HG02870 (cell line): ENCODE results near the gene DAP.
"Not testable (repeated sequence)": the region's sequence is repeated elsewhere in the genome, so short reads cannot be mapped to it uniquely, and the experiment has no call there.

Experiments
- ATAC-seq: cut with Tn5 transposase; IDR thresholded peaks from one replicate; pipeline ENCODE4 v1.9.1; 2021; ENCODE audit warnings: mild to moderate bottlenecking, moderate library complexity; ENCODE audit not compliant: unreplicated experiment

DAP gene

DNA sequence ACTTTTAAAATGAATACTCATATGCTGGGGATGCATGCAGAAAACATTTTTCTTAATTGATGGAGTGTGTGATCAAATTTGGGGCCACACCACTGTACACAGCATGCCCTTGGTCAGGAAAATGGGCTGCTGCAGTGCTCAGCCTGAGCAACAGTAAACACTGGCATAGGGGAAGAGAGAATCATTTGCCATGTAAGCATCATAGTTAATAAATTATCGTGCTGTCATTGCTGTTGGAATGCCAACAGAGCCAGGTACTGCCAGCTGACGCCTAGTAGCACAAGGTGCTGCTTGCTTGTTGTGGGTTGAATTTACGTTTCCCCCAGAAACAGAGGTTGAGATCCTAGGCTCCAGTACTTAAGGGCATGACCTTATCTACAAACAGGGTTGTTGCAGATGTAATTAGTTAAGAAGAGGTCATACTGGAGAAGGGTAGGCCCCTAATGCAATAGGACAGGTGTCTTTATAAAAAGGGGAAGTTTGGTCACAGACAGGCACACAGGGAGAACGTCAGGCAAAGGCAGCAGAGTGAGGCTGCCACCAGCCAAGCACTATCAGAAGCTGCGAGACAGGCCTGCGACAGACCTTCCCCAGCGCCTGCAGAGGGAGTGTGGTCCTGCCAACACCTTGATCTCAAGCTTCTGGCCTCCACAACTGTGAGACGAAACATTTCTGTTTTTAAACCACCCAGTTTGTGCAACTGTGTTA is 25.3 kb downstream of the DAP start:
- peak; percentile 86 for ATAC-seq

- ATAC-seq = no peak
These were observed 26.1 kb downstream of the DAP start for GRCh38 chr5:10734832-10735523.

DNA sequence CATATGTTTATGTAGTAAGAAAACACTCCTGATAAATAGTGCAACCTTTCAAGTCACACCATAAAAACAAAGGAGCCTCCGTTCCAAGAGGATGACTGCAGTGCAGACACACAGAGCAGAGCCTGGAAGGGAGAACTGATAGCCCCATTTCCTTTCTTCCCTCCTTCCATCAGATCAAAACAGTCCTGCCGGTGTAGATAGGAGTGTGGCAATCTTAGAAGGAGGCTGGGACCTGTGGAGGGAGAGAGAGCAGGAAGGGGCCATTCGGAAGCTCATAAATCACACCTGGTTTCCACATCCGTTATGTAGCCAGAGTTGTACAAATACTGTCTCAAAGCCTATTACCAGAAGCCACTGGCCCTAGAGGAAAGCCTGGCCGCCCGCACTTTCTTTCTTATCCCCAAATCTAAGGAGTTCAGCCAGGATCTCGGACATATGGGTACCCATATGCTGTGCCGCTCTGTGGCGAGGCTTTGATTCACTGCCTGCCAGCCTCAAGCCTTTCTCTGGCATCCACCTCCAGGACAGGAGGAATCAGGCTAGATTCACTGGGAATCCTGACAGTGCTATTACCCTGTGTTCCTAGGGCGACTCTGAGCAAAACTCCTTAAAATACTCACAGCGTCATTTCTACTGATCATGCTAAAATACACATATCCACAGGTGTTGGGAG is 26.9 kb downstream of the DAP start:
- ATAC-seq = no peak

DNA sequence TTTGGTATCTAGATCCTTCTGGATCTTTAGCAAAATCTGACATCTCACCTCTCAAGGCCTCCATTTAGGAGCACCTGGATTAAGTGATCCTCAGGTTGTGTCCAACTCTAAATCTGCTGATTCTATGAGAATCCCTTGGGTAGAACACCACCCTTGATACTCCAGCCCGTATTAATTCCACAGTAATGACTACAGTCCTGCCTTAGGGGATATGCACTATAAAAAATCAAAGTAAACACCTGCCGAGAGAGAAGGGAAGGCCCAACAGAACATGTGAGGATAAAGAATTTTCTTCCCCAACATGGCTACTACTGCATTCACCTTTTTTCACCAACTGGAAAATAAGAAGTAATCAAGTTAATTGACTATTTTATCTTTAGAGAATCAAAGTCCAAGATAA is 27.6 kb downstream of the DAP start:
- ATAC-seq = no peak

GRCh38 chr5:10731913-10732312 is 29.1 kb downstream of the DAP start:
- no peak for ATAC-seq

GRCh38 chr5:10730043-10730351 is 31.0 kb downstream of the DAP start:
- ATAC-seq = no peak

- no peak for ATAC-seq
These were observed 31.6 kb downstream of the DAP start for GRCh38 chr5:10729320-10730042.

GRCh38 chr5:10728679-10729078 is 32.4 kb downstream of the DAP start:
- ATAC-seq = no peak

DNA sequence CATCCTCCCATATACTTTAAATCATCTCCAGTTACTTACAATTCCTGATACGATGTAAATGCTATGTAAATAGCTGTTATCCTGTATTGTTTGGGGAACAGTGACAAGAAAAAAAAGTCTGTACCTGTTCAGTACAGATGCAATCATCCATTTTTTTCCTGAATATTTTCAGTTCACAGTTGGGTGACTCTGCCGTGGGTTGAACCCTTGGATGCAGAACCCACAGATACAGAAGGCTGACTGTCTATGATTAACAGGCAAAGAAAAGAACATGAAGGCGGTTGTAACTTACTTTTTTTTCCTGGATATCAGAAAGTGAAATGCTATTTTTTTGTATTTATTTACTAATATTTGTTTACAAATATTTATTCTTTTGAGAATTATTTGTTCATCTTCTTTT is 33.2 kb downstream of the DAP start:
- ATAC-seq = no peak

DNA sequence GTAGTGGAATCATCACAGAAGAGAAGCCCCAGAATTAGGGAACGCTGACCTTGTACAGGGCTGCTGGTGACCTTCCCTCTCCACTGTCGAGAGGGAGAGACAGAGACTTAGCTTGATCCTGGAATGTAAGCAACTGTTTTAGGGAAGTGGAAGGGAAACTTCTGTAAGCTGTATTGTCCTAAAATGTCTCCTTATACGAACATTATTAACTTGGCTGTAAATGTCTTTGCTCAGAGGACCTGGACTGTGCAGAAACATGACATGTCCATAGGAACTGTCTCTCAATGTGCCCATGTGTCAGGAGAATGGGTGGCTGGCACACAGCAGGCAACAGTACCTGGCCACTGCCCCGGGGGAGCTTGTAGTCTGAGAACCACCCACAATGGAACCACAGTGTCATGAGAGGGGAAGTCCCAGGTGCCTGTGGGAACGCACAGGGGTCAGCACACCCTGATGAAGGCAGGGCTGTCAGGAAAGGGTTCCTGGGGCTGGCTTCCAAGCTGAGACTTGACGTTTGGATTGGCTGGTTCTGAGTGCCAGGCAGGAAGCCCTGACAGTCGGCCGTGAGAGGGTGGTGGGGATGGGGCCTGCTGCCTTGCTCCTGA is 34.0 kb downstream of the DAP start:
- ATAC-seq = peak; percentile 95

GRCh38 chr5:10726179-10726912 is 34.7 kb downstream of the DAP start:
- ATAC-seq = peak; percentile 12

GRCh38 chr5:10725636-10726035 is 35.4 kb downstream of the DAP start:
- no peak for ATAC-seq

DNA sequence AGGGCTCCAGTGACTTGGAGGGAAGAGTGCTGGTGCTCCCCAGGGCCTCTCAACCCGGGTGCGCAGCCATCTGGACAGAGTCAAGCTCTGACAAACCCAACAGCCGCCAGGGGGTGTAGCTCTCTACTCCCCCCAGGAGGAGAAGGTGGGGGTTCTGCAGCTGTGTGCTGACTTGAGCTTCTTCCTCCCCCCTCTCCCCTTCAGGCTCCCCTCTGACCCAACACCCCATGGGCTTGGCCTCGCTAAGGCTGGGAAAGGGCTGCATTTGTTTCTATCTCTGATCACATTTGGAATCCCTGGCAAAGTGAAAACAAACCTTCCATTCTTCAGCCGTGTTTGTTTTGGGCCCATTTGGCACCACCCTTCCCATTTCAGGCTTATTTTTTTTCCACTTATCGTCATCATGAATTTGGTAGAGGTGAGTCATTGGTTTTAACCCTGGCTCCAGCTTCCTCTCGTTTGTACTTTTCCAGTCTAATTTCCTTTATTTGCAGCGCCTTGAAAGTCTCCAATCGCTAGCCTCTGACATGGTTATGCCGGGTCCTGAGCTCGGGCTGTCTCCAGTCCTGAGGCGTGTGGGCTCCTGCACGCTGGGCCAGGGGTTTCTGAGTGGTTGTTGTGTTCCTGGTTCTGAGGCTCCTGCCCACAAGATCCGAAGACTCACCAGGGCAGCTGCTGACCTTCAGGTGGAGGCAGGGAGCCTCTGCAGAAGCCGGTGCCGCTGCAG is 36.1 kb downstream of the DAP start:
- ATAC-seq = no peak

- no peak for ATAC-seq
These were observed 37.5 kb downstream of the DAP start for GRCh38 chr5:10723514-10723913.

GRCh38 chr5:10720766-10721165 is 40.3 kb downstream of the DAP start:
- ATAC-seq = not testable (repeated sequence)

DNA sequence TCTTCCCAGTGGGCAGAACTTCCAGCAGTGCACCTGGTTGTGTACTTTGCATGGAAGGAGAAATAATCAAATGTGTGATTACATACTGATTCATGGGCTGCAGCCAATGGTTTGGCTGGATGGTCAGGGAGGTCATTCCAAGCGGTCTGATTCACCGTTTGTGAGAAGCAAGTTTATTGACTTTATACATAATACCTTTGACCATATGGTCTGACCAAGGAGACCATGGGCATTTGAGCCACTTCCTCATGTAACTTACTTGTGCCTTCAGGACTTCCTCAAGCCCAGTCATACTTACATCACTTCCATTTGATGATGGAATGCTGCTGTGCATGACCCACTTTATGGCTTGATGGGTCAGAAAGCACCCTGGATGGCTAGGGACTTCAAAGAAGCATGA is 41.1 kb downstream of the DAP start:
- no peak for ATAC-seq

- ATAC-seq = not testable (repeated sequence)
These were observed 42.4 kb downstream of the DAP start for GRCh38 chr5:10718617-10719016.

GRCh38 chr5:10716825-10717224 is 44.2 kb downstream of the DAP start:
- ATAC-seq = not testable (repeated sequence)

DNA sequence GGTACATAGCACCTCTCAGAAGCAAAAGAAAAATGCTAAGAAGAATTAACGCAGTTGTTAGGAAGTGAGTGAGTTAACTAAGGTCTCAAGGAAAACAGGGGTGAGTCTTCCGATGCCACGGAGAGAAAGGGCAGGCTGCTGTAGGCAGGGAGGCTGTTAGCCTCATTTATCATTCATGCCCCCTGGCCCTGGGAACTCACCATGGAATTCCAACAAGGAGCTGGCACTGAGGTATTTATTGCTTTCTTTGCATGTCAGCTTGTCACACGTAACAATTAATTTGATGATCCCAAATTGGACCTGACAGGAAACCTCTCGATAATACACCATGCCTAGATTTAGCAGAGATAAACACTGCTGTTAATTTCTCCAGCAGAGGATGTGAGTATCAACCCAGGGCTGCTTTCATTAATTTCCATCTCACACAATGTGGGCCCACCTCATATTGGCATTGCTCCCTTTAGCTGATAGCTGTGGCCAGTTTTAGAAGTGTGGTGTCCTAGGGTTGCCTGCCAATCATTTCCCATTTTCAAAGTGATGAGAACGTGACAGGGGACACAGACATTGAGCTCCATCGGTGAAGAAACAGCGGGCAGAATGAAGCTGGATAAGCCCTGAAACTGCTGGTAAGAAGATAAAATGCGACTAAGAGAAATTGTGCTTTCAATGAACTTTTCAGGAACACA is 45.3 kb downstream of the DAP start:
- ATAC-seq = no peak
